Motor neuron (in vitro differentiated cells): ENCODE measurements around the gene HAPLN2. TPM values are rescaled to one million over a fixed set of nuclear protein-coding genes. Genes with fewer than 3 reads are reported as not detected.
"Not testable (repeated sequence)": the region's sequence is repeated elsewhere in the genome, so short reads cannot be mapped to it uniquely, and the experiment has no call there.

Experiments used
- ATAC-seq, 8 experiments: fragments of 200-7000 bp; cut with Tn5 transposase; replicated peaks in 6 of 8; 2 replicates each; pipeline ENCODE4 v1.8.0; 2021; ENCODE audit warnings: mild to moderate bottlenecking in 8 of 8, moderate library complexity in 8 of 8
- H3K27ac ChIP-seq, 2 donors: fragments of 250-450 bp; sonication (Bioruptor Pico); 2 replicates each; pipeline ENCODE4 v1.9.0; 2021; ENCODE audit warnings: antibody characterized with exemption in 2 of 2, mild to moderate bottlenecking in 2 of 2, moderate library complexity in 1 of 2
- H3K4me1 ChIP-seq, 2 donors: fragments of 250-450 bp; sonication (Bioruptor Pico); replicated peaks in 1 of 2; 2 replicates each; pipeline ENCODE4 v1.6.1; 2021; ENCODE audit warnings: antibody characterized with exemption in 2 of 2, mild to moderate bottlenecking in 2 of 2, moderate library complexity in 1 of 2
- H3K4me3 ChIP-seq, 5 donors: fragments of 250-450 bp; sonication (Bioruptor Pico); 2 replicates each; pipeline ENCODE4 v1.9.0; 2021; ENCODE audit warnings: antibody characterized with exemption in 5 of 5, mild to moderate bottlenecking in 5 of 5, moderate library complexity in 4 of 5
- WGBS, 10 experiments: fragments of 450-650 bp; shearing (Covaris generic); methylation state at CpG; one replicate each; pipeline ENCODE4 v1.0.0; 2022; 5-methylcytosine and 5-hydroxymethylcytosine counted together
- in situ Hi-C, 9 experiments: fragments of 400-800 bp; cut with MboI; loops; one replicate each; pipeline ENCODE4 v1.15.0; 2021; ENCODE audit warnings: low sequenced_read_pairs in 9 of 9, low pct_unique_long_range_greater_than_20kb in 2 of 9; ENCODE audit not compliant: unreplicated experiment in 9 of 9
- total RNA-seq, 8 experiments: library from RNA; unstranded; fragments of 300-600 nt; gene quantifications; 2 replicates each; pipeline versions ENCODE4 v1.2.3 to v1.2.4, GENCODE V29; 2022

Gene HAPLN2
- total RNA-seq, 8 experiments from 2014 or later: 0.46 to 8.7 (median 3.3) TPM; not detected in 1

GRCh38 chr1:156595016-156595415, 24.2 kb upstream of the HAPLN2 start:
- H3K4me3 ChIP-seq: no peak overlapping the region
- 71 to 100% (median 95%) methylated on average over 1 to 2 of the region's 2 CpGs for WGBS, 10 experiments
- H3K27ac ChIP-seq: no peak overlapping the region
- ATAC-seq: no peak
- in situ Hi-C loops: no loop called here
- peaks cover 20 to 28% of the 10 kb centered on the region in 2 donors for H3K4me1 ChIP-seq

DNA sequence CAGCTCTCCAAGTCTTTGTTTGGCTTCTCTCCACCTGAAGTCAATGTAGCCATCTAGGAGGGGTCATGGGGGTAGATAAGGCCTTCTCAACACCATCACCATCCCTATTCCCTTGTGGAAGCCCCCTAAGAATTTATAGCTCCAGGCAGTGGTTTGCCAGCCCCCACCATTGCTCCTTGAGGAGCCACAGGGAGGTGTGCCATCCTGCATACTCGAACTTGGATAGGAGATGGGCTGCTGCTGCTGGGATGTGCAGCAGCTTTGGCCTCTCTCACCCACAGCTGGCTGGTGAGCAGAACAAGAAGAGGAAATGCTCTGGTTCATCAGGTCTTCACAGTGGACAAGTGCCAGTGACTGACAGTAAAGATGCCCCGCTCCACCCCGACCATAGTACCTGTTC, 22.8 kb upstream of the HAPLN2 start:
- in situ Hi-C loops: no loop called here
- peaks cover 18 to 28% of the 10 kb centered on the region in 2 donors for H3K4me1 ChIP-seq
- no peak for ATAC-seq
- H3K27ac ChIP-seq: no peak overlapping the region
- WGBS, 10 experiments: 71 to 100% (median 94%) methylated on average over 1 to 3 of the region's 3 CpGs; no CpG with 5 or more reads in 5 of the 10 experiments
- no peak overlapping the region for H3K4me3 ChIP-seq

DNA sequence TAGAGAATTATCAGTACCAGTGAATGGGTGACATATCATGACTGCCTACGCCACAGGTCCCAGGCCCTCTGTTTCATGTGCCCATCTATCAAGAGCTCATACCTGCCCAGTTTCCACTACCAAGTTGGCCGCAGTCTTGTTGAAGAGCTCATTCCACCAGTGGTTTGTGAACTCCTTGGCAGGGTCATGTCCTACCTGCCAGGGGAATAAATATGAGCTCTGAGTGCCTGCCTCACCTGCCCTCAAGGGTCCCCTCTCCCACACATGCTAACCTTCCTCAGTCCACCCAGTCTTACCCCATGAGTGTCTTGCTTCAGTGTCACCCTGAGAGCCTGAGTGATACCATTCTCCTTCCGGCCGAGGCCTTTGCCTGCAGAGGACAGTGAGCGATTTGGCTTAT, 21.1 kb upstream of the HAPLN2 start:
- in situ Hi-C loops: no loop called here
- H3K4me3 ChIP-seq: no peak overlapping the region
- ATAC-seq: no peak
- 86 to 100% (median 99%) methylated on average over 1 to 5 of the region's 5 CpGs; no CpG with 5 or more reads in 4 of the 10 experiments for WGBS, 10 experiments
- H3K4me1 ChIP-seq: peaks cover 17 to 26% of the 10 kb centered on the region in 2 donors
- no peak overlapping the region for H3K27ac ChIP-seq

GRCh38 chr1:156598731-156599432, 20.3 kb upstream of the HAPLN2 start:
- Histone ChIP-seq H3K4me3 (no peak overlapping the region), H3K4me1 (peaks cover 17 to 23% of the 10 kb centered on the region in 2 donors), H3K27ac (no peak overlapping the region)
- 88 to 100% (median 100%) methylated on average over 1 to 4 of the region's 4 CpGs for WGBS, 10 experiments
- in situ Hi-C loops: no loop called here
- ATAC-seq: no peak

GRCh38 chr1:156599811-156600210, 19.4 kb upstream of the HAPLN2 start:
- WGBS, 10 experiments: 0 to 100% (median 88%) methylated on average over 1 to 3 of the region's 3 CpGs; no CpG with 5 or more reads in 2 of the 10 experiments
- H3K4me3 ChIP-seq: no peak overlapping the region
- ATAC-seq: no peak
- H3K27ac ChIP-seq: no peak overlapping the region
- H3K4me1 ChIP-seq: peaks cover 9 to 14% of the 10 kb centered on the region in 2 donors
- in situ Hi-C loops: loop anchor here in 4 of 9 experiments (10.0 to 25.0 kb wide), 3 partner anchors 145 to 213 kb away; no protein-coding TSS in a partner anchor

GRCh38 chr1:156600733-156601121, 18.5 kb upstream of the HAPLN2 start:
- peak in 3 of 8 experiments; percentile 14 to 16 (median 15) for ATAC-seq
- peak overlapping the region; percentile 53 to 97 (median 71) for H3K4me3 ChIP-seq
- peak overlapping the region in 1 of 2 donors; percentile 70 for H3K27ac ChIP-seq
- peaks cover 9 to 14% of the 10 kb centered on the region in 2 donors for H3K4me1 ChIP-seq
- WGBS, 10 experiments: 0 to 11% (median 0%) methylated on average over 2 to 13 of the region's 13 CpGs; no CpG with 5 or more reads in 1 of the 10 experiments
- in situ Hi-C loops: loop anchor here in 4 of 9 experiments (10.0 to 25.0 kb wide), 3 partner anchors 146 to 213 kb away; no protein-coding TSS in a partner anchor

DNA sequence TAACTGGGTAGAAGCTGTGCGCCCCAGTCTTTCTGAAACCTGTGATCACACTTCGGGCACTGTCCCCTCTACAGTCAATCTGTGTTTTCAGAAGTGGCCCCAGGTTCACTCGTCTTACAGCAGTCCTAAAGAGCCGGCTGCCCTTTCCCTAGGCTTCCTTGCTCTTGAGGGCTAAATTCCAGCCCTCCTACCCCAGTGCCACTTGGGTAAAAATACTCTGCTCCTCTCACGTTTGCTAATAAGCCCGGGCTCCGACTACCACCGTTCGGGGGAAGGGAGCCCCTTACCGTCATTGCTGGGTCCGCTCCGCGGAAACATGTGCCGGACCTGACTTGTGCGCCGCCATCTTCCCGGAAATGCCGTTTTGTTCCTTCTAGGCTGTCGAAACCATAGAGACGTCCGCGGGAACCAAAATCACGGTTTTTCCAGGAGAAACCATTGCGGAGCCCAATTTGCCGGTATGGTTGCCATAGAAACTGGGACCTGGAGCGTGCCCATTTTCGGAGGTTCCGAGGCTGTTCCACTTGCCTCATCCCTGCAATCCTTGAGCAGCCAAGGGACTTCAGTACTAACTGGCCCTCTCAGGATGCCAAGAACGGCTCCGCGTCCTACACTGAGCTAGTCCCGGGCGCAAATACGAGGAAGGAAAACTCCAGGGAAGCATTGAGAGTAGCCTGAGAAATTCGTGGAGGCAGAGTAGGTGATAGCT, 17.9 kb upstream of the HAPLN2 start, which contains the start of gene GPATCH4:
Gene GPATCH4 (minus strand): TSS at position 358 of the 709 bp plus-strand sequence.
- in situ Hi-C loops: loop anchor here in 4 of 9 experiments (10.0 to 25.0 kb wide), 3 partner anchors 146 to 214 kb away; no protein-coding TSS in a partner anchor
- Histone ChIP-seq H3K4me3 (peak within 1 kb of the TSS; percentile 53 to 97 (median 71)), H3K4me1 (peaks cover 9 to 14% of the 10 kb centered on the region in 2 donors), H3K27ac (peak within 1 kb of the TSS; percentile 43 to 70)
- peak; percentile 86 to 94 (median 92) for ATAC-seq
- WGBS, 10 experiments: 0 to 4% (median 0%) methylated on average over 1 to 35 of the region's 35 CpGs; no CpG with 5 or more reads in 1 of the 10 experiments

DNA sequence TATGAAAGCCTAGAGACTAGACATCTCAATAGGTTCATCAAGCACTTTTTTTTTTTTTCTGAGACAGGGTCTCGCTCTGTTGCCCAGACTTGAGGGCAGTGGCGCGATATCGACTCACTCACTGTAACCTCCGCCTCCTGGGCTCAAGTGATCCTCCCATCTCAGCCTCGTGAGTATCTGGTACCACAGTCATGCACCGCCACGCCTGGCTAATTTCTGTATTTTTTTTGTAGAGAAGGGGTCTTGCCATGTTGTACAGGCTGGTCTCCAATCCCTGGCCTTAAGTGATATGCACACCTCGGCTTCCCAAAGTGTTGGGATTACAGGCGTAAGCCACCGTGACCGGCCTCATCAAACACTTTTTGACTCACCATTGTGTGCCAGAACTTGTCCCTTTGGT, 17.3 kb upstream of the HAPLN2 start:
- peak in 7 of 8 experiments; percentile 3 to 26 (median 10) for ATAC-seq
- Histone ChIP-seq H3K4me3 (peak overlapping the region; percentile 53 to 97 (median 71)), H3K27ac (peak overlapping the region; percentile 43 to 70), H3K4me1 (peaks cover 9 to 14% of the 10 kb centered on the region in 2 donors)
- in situ Hi-C loops: loop anchor here in 4 of 9 experiments (10.0 to 25.0 kb wide), 3 partner anchors 147 to 215 kb away; no protein-coding TSS in a partner anchor
- 35 to 100% (median 79%) methylated on average over 1 to 11 of the region's 12 CpGs; no CpG with 5 or more reads in 2 of the 10 experiments for WGBS, 10 experiments

- no peak for ATAC-seq
- Histone ChIP-seq H3K4me3 (no peak overlapping the region), H3K4me1 (peaks cover 9 to 14% of the 10 kb centered on the region in 2 donors), H3K27ac (no peak overlapping the region)
- WGBS, 10 experiments: 7 to 75% (median 34%) methylated on average over 3 to 10 of the region's 10 CpGs; no CpG with 5 or more reads in 1 of the 10 experiments
- in situ Hi-C loops: loop anchor here in 4 of 9 experiments (10.0 to 25.0 kb wide), 3 partner anchors 148 to 215 kb away; no protein-coding TSS in a partner anchor
Observed at GRCh38 chr1:156602557-156602993, 16.6 kb upstream of the HAPLN2 start.

- WGBS, 10 experiments: 43 to 93% (median 79%) methylated on average over 2 to 4 of the region's 4 CpGs; no CpG with 5 or more reads in 4 of the 10 experiments
- ATAC-seq, H3K4me1 ChIP-seq, H3K4me3 ChIP-seq, H3K27ac ChIP-seq: not testable (repeated sequence)
- in situ Hi-C loops: loop anchor here in 4 of 9 experiments (10.0 to 25.0 kb wide), 3 partner anchors 153 to 220 kb away; no protein-coding TSS in a partner anchor
Observed at GRCh38 chr1:156607344-156607743, 11.9 kb upstream of the HAPLN2 start.

DNA sequence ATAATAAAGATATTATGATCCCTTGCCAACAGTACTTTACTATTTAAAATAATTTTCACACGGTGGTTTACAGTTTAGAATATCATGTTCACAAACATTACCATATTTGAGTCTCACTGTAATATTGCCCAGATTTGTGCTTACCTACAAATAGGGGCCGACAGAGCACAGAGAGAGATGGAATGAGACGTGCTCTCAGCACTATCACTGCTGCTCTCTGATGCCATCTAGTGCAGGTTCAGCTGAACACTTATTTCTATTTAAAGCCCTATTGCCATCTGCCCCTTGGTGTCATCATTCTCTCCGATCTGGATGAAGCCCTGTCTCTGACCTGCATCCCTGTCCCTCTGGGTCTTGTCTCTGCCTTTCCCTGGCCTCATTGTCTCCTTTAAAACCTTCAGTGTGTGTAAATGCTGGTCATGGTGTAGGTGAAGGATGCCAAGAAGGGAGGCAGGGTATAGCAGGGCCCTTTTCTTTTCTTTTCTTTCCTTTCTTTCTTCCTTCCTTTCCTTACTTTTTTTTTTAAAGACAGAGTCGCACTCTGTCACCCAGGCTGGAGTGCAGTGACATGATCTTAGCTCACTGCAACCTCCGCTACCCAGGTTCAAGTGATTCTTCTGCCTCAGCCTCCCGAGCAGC, 11.1 kb upstream of the HAPLN2 start:
- Histone ChIP-seq H3K4me1 (peaks cover 5 to 7% of the 10 kb centered on the region in 2 donors), H3K4me3 (no peak overlapping the region), H3K27ac (no peak overlapping the region)
- ATAC-seq: peak; percentile 98 to 100 (median 99)
- WGBS, 10 experiments: 0 to 50% (median 32%) methylated on average over 1 to 7 of the region's 7 CpGs
- in situ Hi-C loops: loop anchor here in 4 of 9 experiments (10.0 to 25.0 kb wide), 3 partner anchors 153 to 221 kb away; no protein-coding TSS in a partner anchor

DNA sequence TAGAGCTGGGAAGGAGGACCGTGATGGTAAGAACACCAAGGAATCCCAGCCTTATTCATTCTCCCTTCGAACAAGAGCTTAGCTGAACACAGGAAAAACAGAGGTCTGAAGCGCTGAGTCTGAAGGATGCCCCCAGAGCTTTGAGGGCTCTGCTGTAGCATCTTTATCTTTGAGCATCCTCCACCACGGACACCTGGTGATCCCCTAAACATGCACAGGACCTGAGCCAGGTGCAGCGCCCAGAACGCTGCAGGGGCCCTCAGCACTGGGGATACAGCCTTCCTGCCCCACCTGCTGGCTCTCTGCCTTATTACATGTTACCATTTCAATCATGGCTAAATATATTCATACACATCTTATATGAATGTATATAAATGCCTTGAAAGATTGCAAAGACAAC, 10.2 kb upstream of the HAPLN2 start:
- 17 to 80% (median 42%) methylated on average over 1 to 6 of the region's 6 CpGs; no CpG with 5 or more reads in 1 of the 10 experiments for WGBS, 10 experiments
- ATAC-seq: peak in 6 of 8 experiments; percentile 55 to 74 (median 57)
- in situ Hi-C loops: loop anchor here in 4 of 9 experiments (10.0 to 25.0 kb wide), 3 partner anchors 154 to 222 kb away; no protein-coding TSS in a partner anchor
- H3K27ac ChIP-seq: no peak overlapping the region
- peaks cover 5 to 7% of the 10 kb centered on the region in 2 donors for H3K4me1 ChIP-seq
- no peak overlapping the region for H3K4me3 ChIP-seq
